WTC11 (cell line): ENCODE measurements around the gene COL25A1. TPM values are rescaled to one million over a fixed set of nuclear protein-coding genes. Genes with fewer than 3 reads are reported as not detected.

Experiments used
- ATAC-seq: fragments of 200-7000 bp; cut with Tn5 transposase; 2 replicates; pipeline ENCODE4 v1.10.0; 2021; ENCODE audit warnings: mild to moderate bottlenecking, moderate library complexity
- CTCF ChIA-PET: fragments of 300-600 bp; sonication (Branson Sonifier 250); formaldehyde crosslinking; loops from one replicate; lab custom pipeline; 2021; ENCODE audit warnings: antibody characterized with exemption; lab: Charles Lee
- POLR2A ChIA-PET: fragments of 350-600 bp; sonication (Branson Sonifier 250); formaldehyde crosslinking; loops from one replicate; lab custom pipeline; 2021; ENCODE audit warnings: antibody characterized with exemption; lab: Charles Lee
- DNase-seq: peaks from one replicate; pipeline ENCODE4 v3.0.0; 2021; ENCODE audit warnings: low spot score
- H3K27ac Mint-ChIP-seq: 2 replicates; pipeline ENCODE4 v1.8.0; 2021; ENCODE audit warnings: mixed read lengths
- H3K27me3 Mint-ChIP-seq: 2 replicates; pipeline ENCODE4 v1.8.0; 2021; ENCODE audit warnings: low read depth, mild to moderate bottlenecking, moderate library complexity, mixed read lengths
- H3K36me3 Mint-ChIP-seq: 2 replicates; pipeline ENCODE4 v1.8.0; 2021; ENCODE audit warnings: mixed read lengths
- H3K4me1 Mint-ChIP-seq: 2 replicates; pipeline ENCODE4 v1.8.0; 2022; ENCODE audit warnings: mixed read lengths
- H3K4me3 Mint-ChIP-seq: 2 replicates; pipeline ENCODE4 v1.8.0; 2021; ENCODE audit warnings: mild to moderate bottlenecking, moderate library complexity, mixed read lengths
- H3K9me3 Mint-ChIP-seq: 2 replicates; pipeline ENCODE4 v1.8.0; 2021; ENCODE audit warnings: mixed read lengths
- EMX1 ChIP-seq: fragments of 250-450 bp; sonication (Bioruptor Pico); IDR thresholded peaks from 2 replicates; pipeline ENCODE4 v1.8.0; 2021; ENCODE audit warnings: mild to moderate bottlenecking
- FOXK1 ChIP-seq: sonication (generic); formaldehyde crosslinking; IDR thresholded peaks from 2 replicates; pipeline ENCODE4 v1.8.0; 2022; ENCODE audit warnings: mild to moderate bottlenecking, moderate library complexity, missing genetic modification reagents
- FOXP1 ChIP-seq: sonication (generic); formaldehyde crosslinking; IDR thresholded peaks from 2 replicates; pipeline ENCODE4 v1.8.0; 2022; ENCODE audit warnings: missing genetic modification reagents, mild to moderate bottlenecking, moderate library complexity, borderline replicate concordance
- IRF2 ChIP-seq: sonication (generic); formaldehyde crosslinking; IDR thresholded peaks from 2 replicates; pipeline ENCODE4 v1.8.0; 2022; ENCODE audit warnings: low read depth, missing genetic modification reagents, borderline replicate concordance
- MXD4 ChIP-seq: fragments of 250-450 bp; sonication (Bioruptor Pico); IDR thresholded peaks from 2 replicates; pipeline ENCODE4 v1.8.0; 2021; ENCODE audit warnings: mild to moderate bottlenecking, moderate library complexity, borderline replicate concordance
- PRRX2 ChIP-seq: fragments of 250-450 bp; sonication (Bioruptor Pico); IDR thresholded peaks from 2 replicates; pipeline ENCODE4 v1.8.0; 2021; ENCODE audit warnings: mild to moderate bottlenecking
- SMAD4 ChIP-seq: sonication (generic); formaldehyde crosslinking; IDR thresholded peaks from 2 replicates; pipeline ENCODE4 v1.8.0; 2022; ENCODE audit warnings: mild to moderate bottlenecking, missing genetic modification reagents
- SP1 ChIP-seq: sonication (generic); formaldehyde crosslinking; conservative IDR thresholded peaks from 2 replicates; pipeline ENCODE4 v1.8.1; 2022; ENCODE audit warnings: missing genetic modification reagents
- TEAD1 ChIP-seq: sonication (generic); formaldehyde crosslinking; IDR thresholded peaks from 2 replicates; pipeline ENCODE4 v1.8.0; 2022; ENCODE audit warnings: mild to moderate bottlenecking, missing genetic modification reagents
- ZNF219 ChIP-seq: sonication (generic); formaldehyde crosslinking; IDR thresholded peaks from 2 replicates; pipeline ENCODE4 v1.8.0; 2023; ENCODE audit warnings: missing genetic modification reagents, mild to moderate bottlenecking, borderline replicate concordance
- ZNF317 ChIP-seq: sonication (generic); formaldehyde crosslinking; IDR thresholded peaks from 2 replicates; pipeline ENCODE4 v1.8.1; 2023; ENCODE audit warnings: low read depth, mild to moderate bottlenecking, moderate library complexity, missing genetic modification reagents, borderline replicate concordance
- ZNF396 ChIP-seq: fragments of 250-450 bp; sonication (Bioruptor Pico); IDR thresholded peaks from 2 replicates; pipeline ENCODE4 v1.8.0; 2021; ENCODE audit warnings: mild to moderate bottlenecking, moderate library complexity, borderline replicate concordance
- ZNF423 ChIP-seq: fragments of 250-450 bp; sonication (Bioruptor Pico); IDR thresholded peaks from 2 replicates; pipeline ENCODE4 v2.1.2; 2022; ENCODE audit warnings: mild to moderate bottlenecking, moderate library complexity
- total RNA-seq: library from RNA; stranded (reverse); gene quantifications from 3 replicates; pipeline ENCODE4 v1.2.3, GENCODE V29; 2021
- TF ChIP-seq, protein P1 (sequence below): sonication (generic); formaldehyde crosslinking; IDR thresholded peaks from 2 replicates; pipeline ENCODE4 v1.8.0; 2022; ENCODE audit warnings: mild to moderate bottlenecking, missing genetic modification reagents
- TF ChIP-seq, protein P2 (sequence below): fragments of 250-450 bp; sonication (Bioruptor Pico); IDR thresholded peaks from 2 replicates; pipeline ENCODE4 v1.9.0; 2021; ENCODE audit warnings: mild to moderate bottlenecking, borderline replicate concordance
- TF ChIP-seq, protein P3 (sequence below): sonication (generic); formaldehyde crosslinking; IDR thresholded peaks from 2 replicates; pipeline ENCODE4 v1.8.1; 2023; ENCODE audit warnings: mild to moderate bottlenecking, missing genetic modification reagents
- TF ChIP-seq, protein P4 (sequence below): sonication (generic); formaldehyde crosslinking; IDR thresholded peaks from 2 replicates; pipeline ENCODE4 v1.8.1; 2022; ENCODE audit warnings: mild to moderate bottlenecking, moderate library complexity, missing genetic modification reagents
- TF ChIP-seq, protein P5 (sequence below): sonication (generic); formaldehyde crosslinking; IDR thresholded peaks from 2 replicates; pipeline ENCODE4 v1.8.0; 2022; ENCODE audit warnings: mild to moderate bottlenecking, missing genetic modification reagents
- TF ChIP-seq, protein P6 (sequence below): fragments of 250-450 bp; sonication (Bioruptor Pico); conservative IDR thresholded peaks from 2 replicates; pipeline ENCODE4 v1.9.0; 2021; ENCODE audit warnings: mild to moderate bottlenecking

Gene COL25A1
- total RNA-seq, 1 experiment from 2014 or later: 6.6 TPM

DNA sequence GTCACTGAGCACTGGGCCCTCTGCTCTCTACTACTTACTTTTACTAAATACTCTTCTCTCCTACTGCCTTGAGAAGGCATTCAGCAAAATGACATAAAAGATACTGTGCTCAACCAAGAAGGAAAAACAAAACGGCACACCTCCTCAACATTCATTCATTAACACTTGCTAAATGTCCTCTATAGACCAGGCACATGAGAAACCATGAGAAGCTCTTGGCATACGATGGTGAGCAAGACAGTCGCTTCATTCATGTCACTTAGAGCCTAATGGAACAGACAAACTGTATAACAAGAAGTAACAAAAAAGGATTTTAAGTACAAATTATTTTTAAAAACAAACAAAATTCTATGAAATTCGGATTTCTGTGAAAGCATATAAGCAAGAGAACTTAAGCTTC lies 38.7 kb downstream of the COL25A1 start (continued):
- TF ChIP-seq, protein P1, sequence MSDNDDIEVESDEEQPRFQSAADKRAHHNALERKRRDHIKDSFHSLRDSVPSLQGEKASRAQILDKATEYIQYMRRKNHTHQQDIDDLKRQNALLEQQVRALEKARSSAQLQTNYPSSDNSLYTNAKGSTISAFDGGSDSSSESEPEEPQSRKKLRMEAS (CRISPR knock-in tag): no peak
- TF ChIP-seq, protein P2, sequence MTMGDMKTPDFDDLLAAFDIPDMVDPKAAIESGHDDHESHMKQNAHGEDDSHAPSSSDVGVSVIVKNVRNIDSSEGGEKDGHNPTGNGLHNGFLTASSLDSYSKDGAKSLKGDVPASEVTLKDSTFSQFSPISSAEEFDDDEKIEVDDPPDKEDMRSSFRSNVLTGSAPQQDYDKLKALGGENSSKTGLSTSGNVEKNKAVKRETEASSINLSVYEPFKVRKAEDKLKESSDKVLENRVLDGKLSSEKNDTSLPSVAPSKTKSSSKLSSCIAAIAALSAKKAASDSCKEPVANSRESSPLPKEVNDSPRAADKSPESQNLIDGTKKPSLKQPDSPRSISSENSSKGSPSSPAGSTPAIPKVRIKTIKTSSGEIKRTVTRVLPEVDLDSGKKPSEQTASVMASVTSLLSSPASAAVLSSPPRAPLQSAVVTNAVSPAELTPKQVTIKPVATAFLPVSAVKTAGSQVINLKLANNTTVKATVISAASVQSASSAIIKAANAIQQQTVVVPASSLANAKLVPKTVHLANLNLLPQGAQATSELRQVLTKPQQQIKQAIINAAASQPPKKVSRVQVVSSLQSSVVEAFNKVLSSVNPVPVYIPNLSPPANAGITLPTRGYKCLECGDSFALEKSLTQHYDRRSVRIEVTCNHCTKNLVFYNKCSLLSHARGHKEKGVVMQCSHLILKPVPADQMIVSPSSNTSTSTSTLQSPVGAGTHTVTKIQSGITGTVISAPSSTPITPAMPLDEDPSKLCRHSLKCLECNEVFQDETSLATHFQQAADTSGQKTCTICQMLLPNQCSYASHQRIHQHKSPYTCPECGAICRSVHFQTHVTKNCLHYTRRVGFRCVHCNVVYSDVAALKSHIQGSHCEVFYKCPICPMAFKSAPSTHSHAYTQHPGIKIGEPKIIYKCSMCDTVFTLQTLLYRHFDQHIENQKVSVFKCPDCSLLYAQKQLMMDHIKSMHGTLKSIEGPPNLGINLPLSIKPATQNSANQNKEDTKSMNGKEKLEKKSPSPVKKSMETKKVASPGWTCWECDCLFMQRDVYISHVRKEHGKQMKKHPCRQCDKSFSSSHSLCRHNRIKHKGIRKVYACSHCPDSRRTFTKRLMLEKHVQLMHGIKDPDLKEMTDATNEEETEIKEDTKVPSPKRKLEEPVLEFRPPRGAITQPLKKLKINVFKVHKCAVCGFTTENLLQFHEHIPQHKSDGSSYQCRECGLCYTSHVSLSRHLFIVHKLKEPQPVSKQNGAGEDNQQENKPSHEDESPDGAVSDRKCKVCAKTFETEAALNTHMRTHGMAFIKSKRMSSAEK (CRISPR knock-in tag): no peak
- no peak for TF ChIP-seq ZNF317 (CRISPR knock-in tag)
- TF ChIP-seq, protein P3, sequence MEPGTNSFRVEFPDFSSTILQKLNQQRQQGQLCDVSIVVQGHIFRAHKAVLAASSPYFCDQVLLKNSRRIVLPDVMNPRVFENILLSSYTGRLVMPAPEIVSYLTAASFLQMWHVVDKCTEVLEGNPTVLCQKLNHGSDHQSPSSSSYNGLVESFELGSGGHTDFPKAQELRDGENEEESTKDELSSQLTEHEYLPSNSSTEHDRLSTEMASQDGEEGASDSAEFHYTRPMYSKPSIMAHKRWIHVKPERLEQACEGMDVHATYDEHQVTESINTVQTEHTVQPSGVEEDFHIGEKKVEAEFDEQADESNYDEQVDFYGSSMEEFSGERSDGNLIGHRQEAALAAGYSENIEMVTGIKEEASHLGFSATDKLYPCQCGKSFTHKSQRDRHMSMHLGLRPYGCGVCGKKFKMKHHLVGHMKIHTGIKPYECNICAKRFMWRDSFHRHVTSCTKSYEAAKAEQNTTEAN (CRISPR knock-in tag): no peak
- no peak for TF ChIP-seq ZNF396 (CRISPR knock-in tag)
- TF ChIP-seq ZNF423 (CRISPR knock-in tag): no peak
- no peak for TF ChIP-seq TEAD1 (CRISPR knock-in tag)
- TF ChIP-seq FOXK1 (CRISPR knock-in tag): no peak
- TF ChIP-seq, protein P4, sequence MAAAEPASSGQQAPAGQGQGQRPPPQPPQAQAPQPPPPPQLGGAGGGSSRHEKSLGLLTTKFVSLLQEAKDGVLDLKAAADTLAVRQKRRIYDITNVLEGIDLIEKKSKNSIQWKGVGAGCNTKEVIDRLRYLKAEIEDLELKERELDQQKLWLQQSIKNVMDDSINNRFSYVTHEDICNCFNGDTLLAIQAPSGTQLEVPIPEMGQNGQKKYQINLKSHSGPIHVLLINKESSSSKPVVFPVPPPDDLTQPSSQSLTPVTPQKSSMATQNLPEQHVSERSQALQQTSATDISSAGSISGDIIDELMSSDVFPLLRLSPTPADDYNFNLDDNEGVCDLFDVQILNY (CRISPR knock-in tag): no peak
- TF ChIP-seq, all 79 proteins: peak for 0

DNA sequence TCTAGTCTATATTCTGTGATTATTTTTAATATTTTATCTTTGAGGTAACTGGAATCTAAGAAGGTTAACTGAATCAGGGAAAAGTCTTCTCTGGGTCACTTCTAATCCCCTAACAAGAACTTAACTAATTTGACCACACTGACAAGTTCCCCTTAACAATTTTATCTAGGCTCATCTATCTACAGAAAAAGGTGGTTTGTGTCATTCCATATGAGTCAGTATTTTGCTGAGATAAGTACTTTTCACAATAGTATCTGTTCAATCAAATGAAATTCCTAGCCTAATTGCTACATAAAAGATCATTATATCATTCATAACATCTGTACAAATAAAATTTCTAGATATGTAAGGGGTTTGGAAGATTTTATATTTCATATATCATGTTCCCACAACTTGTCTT lies 45.6 kb downstream of the COL25A1 start:
- no peak for TF ChIP-seq SP1
- TF ChIP-seq IRF2: no peak
- no peak for TF ChIP-seq PRRX2
- TF ChIP-seq EMX1: no peak
- TF ChIP-seq, protein P5, sequence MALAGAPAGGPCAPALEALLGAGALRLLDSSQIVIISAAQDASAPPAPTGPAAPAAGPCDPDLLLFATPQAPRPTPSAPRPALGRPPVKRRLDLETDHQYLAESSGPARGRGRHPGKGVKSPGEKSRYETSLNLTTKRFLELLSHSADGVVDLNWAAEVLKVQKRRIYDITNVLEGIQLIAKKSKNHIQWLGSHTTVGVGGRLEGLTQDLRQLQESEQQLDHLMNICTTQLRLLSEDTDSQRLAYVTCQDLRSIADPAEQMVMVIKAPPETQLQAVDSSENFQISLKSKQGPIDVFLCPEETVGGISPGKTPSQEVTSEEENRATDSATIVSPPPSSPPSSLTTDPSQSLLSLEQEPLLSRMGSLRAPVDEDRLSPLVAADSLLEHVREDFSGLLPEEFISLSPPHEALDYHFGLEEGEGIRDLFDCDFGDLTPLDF (CRISPR knock-in tag): no peak
- no peak for TF ChIP-seq ZNF219 (CRISPR knock-in tag)
- TF ChIP-seq, protein P6, sequence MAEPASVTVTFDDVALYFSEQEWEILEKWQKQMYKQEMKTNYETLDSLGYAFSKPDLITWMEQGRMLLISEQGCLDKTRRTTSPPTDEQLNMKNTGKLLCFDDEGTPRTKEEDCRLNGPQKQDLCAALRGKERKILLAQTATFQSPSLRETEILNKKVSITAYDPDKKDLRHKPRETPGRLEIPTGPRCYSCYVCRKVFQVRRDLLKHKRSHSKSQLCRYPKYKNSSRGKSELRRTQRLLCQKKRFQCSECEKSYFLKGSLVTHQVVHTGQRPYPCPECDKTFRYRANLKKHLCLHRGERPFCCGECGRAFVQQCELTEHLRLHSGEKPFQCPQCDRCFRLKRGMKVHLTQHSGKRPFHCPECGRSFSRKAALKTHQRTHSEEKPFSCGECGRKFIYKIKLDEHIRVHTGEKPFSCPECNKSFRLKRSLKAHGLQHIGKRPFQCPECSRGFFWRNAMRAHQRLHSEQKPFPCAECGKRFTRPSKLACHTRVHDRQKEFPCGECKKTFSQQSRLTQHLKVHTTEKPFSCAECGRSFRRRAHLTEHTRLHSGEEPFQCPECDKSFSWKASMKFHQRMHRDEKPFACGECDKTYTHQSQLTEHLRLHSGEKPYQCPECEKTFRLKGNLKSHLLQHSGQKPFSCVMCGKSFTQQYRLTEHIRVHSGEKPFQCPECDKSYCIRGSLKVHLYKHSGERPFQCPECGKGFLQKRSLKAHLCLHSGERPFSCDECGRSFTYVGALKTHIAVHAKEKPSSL (CRISPR knock-in tag): no peak
- TF ChIP-seq SMAD4 (CRISPR knock-in tag): no peak
- no peak for TF ChIP-seq MXD4
- TF ChIP-seq FOXP1 (CRISPR knock-in tag): no peak

More for the DNA sequence above, 45.6 kb downstream of the COL25A1 start:
- Mint-ChIP-seq H3K9me3 (no peaks in the 10 kb centered on the region), H3K36me3 (no peaks in the 10 kb centered on the region), H3K4me1 (no peaks in the 10 kb centered on the region), H3K27ac (no peak overlapping the region), H3K4me3 (no peak overlapping the region), H3K27me3 (no peaks in the 10 kb centered on the region)
- DNase-seq (no peak), ATAC-seq (no peak)
- ChIA-PET POLR2A (no interaction called here), CTCF (no interaction called here)
